ENCODE results near the gene PPFIBP2. TPM values are rescaled to one million over a fixed set of nuclear protein-coding genes. Genes with fewer than 3 reads are reported as not detected.

Gene PPFIBP2
- total RNA-seq, 1 experiment from 2014 or later = 21.5 TPM

DNA sequence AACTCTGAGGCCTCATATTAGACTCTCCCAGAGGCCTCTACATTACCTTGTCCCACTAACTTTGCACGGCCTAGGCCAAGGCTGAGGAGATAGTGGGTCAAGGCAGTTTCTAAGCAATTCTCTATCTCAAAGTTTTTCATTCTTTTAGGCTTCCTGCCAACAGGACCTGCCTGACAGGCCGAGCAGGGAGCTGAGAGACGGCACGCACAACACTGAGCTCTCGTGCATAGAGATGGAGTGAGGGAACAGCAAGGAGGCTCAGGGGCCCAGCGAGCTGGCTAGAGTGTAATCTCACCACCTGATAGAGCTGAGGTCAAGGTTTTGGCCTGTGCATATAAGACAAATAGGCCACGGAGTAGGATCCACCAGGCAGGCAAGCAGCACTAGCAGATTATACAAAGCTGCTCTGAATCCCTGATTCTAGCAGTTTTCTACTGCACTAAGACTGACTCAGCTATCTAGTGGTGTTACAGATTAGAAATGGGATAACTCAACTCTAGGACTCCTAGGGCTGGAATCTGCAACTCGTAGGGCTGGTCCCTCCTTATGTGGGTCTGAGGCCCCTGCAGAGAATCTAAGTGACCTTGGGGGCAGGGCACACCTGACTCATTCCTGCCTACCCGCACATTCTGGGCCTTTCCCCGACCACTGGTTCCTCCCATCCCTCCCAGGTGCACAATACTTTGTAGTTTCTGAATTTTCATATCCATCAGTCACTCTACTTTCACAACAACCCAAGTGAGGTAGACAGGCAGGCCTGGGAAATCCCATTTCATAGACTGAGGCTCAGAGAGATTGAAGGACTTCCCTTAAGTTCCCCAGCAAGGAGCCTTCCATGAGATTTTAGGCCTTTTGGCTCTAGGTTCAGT, 157.8 kb downstream of the PPFIBP2 start:
- ATAC-seq = no peak
- ChIA-PET POLR2A (no interaction called here), CTCF (no interaction called here)
- BruUV-seq (replicated peaks) = no TSS peak
- no peaks in the 10 kb centered on the region for H3K36me3 ChIP-seq (ENCODE audit: control insufficient read depth, insufficient read depth, low read length)
- no peak overlapping the region for H3K27ac ChIP-seq (ENCODE audit: low read length)
- in situ Hi-C loops (cut with HindIII; ENCODE audit: low pct_unique_long_range_greater_than_20kb, low sequenced_read_pairs) (no loop called here), intact Hi-C loops (cut with micrococcal nuclease; ENCODE audit: unreplicated experiment) (no loop called here)
- no peak for DNase-seq (ENCODE audit: low read depth, low spot score)
- peaks cover 3% of the 10 kb centered on the region; the same call in 1 of the 2 replicates for H3K4me1 ChIP-seq (ENCODE audit: control insufficient read depth, insufficient read depth, low read length)
- no peaks in the 10 kb centered on the region for H3K9me3 ChIP-seq (ENCODE audit: control insufficient read depth, insufficient read depth, low read depth, low read length)
- TF ChIP-seq SIN3A (IDR thresholded peaks at IDR 0.05; ENCODE audit: borderline replicate concordance, insufficient read depth, low read depth, low read length) (no peak), POLR2AphosphoS5 (IDR thresholded peaks at IDR 0.05; ENCODE audit: low read depth, low read length) (no peak), REST (IDR thresholded peaks at IDR 0.05; ENCODE audit: insufficient read depth in 1 of 2, low read depth in 2 of 2, low read length in 1 of 2) (no peak), TCF7L2 (IDR thresholded peaks at IDR 0.05; ENCODE audit: low read depth, low read length) (no peak)
- TF ChIP-seq, protein P1, sequence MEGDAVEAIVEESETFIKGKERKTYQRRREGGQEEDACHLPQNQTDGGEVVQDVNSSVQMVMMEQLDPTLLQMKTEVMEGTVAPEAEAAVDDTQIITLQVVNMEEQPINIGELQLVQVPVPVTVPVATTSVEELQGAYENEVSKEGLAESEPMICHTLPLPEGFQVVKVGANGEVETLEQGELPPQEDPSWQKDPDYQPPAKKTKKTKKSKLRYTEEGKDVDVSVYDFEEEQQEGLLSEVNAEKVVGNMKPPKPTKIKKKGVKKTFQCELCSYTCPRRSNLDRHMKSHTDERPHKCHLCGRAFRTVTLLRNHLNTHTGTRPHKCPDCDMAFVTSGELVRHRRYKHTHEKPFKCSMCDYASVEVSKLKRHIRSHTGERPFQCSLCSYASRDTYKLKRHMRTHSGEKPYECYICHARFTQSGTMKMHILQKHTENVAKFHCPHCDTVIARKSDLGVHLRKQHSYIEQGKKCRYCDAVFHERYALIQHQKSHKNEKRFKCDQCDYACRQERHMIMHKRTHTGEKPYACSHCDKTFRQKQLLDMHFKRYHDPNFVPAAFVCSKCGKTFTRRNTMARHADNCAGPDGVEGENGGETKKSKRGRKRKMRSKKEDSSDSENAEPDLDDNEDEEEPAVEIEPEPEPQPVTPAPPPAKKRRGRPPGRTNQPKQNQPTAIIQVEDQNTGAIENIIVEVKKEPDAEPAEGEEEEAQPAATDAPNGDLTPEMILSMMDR (IDR thresholded peaks at IDR 0.05) = no peak
- peaks cover 3% of the 10 kb centered on the region; the same call in 1 of the 2 replicates for H3K27me3 ChIP-seq (ENCODE audit: control insufficient read depth, insufficient read depth, low read length)
- H3K4me3 ChIP-seq (ENCODE audit: low read depth in 2 of 2, low read length in 2 of 2) = no peak overlapping the region

DNA sequence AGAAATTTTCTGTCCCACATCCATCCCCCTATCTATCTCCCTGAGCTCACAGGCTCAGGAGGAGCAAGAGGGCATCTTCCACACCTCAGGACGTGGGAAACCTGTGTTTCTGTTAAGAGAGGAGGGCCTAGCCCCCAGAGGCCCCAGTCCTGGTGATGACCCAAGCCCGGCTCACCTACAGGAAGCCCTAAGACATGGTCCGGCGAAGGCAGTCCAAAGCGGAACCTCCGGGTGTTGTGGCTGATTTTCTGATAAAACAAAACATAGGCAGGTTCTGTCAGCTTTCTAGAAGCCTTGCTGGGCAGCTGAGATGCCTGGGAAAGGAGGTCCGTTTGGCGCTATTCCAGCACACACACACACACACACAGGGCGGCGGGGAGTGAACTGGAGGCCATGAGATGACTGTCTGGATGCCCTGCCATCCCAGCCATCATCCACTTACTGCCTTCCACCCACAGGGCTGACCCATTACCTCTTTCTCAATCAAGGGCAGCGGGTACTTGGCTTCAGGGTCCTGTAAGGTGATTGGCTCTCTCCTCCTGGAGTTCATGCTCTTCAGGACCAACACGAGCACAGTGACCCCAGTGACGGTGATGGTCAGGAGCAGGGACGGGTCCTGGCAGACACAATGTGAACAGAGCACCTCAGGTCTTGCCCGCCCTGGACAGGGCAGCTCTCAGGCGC, 158.6 kb downstream of the PPFIBP2 start:
- DNase-seq (ENCODE audit: low read depth, low spot score) (no peak), ATAC-seq (no peak)
- no peak for TF ChIP-seq TCF7L2 (IDR thresholded peaks at IDR 0.05; ENCODE audit: low read depth, low read length)
- TF ChIP-seq REST (IDR thresholded peaks at IDR 0.05; ENCODE audit: insufficient read depth in 1 of 2, low read depth in 2 of 2, low read length in 1 of 2) = no peak
- no peak for TF ChIP-seq SIN3A (IDR thresholded peaks at IDR 0.05; ENCODE audit: borderline replicate concordance, insufficient read depth, low read depth, low read length)
- no peak for TF ChIP-seq POLR2AphosphoS5 (IDR thresholded peaks at IDR 0.05; ENCODE audit: low read depth, low read length)
- TF ChIP-seq, protein P1 (IDR thresholded peaks at IDR 0.05) = no peak
- ChIA-PET POLR2A (no interaction called here), CTCF (no interaction called here)
- no TSS peak for BruUV-seq (replicated peaks)
- Histone ChIP-seq H3K4me1 (ENCODE audit: control insufficient read depth, insufficient read depth, low read length) (peaks cover 11% of the 10 kb centered on the region; the same call in 1 of the 2 replicates), H3K36me3 (ENCODE audit: control insufficient read depth, insufficient read depth, low read length) (no peaks in the 10 kb centered on the region), H3K27me3 (ENCODE audit: control insufficient read depth, insufficient read depth, low read length) (peaks cover 3% of the 10 kb centered on the region; the same call in 1 of the 2 replicates), H3K4me3 (ENCODE audit: low read depth in 2 of 2, low read length in 2 of 2) (peak overlapping the region in 1 of 2 experiments; percentile 55; a peak in 2 of 4 replicates), H3K9me3 (ENCODE audit: control insufficient read depth, insufficient read depth, low read depth, low read length) (no peaks in the 10 kb centered on the region), H3K27ac (ENCODE audit: low read length) (peak overlapping the region; percentile 55; the same call in 1 of the 2 replicates)
- intact Hi-C loops (cut with micrococcal nuclease; ENCODE audit: unreplicated experiment) (no loop called here), in situ Hi-C loops (cut with HindIII; ENCODE audit: low pct_unique_long_range_greater_than_20kb, low sequenced_read_pairs) (no loop called here)
